OCI-LY7 (cell line): ENCODE results near the gene MYCN. TPM values are rescaled to one million over a fixed set of nuclear protein-coding genes. Genes with fewer than 3 reads are reported as not detected.
"Not testable (repeated sequence)": the region's sequence is repeated elsewhere in the genome, so short reads cannot be mapped to it uniquely, and the experiment has no call there.

Experiments used
- BruUV-seq: library from RNA; stranded (reverse); fragments of 400-500 nt; replicated peaks from 2 replicates; lab custom pipeline; 2021; lab: Mats Ljungman, UMichigan
- CTCF ChIA-PET: fragments of 300-600 bp; sonication (Branson Sonifier 250); formaldehyde crosslinking; loops from one replicate; lab custom pipeline; 2022; ENCODE audit warnings: antibody characterized with exemption; ENCODE audit not compliant: unreplicated experiment; lab: Charles Lee
- POLR2A ChIA-PET: fragments of 300-600 bp; sonication (Branson Sonifier 250); formaldehyde crosslinking; loops from one replicate; lab custom pipeline; 2022; ENCODE audit warnings: antibody characterized with exemption; lab: Charles Lee
- DNase-seq: peaks from one replicate; pipeline ENCODE4 v3.0.0-alpha.2; 2015; ENCODE audit warnings: low spot score
- H2AFZ ChIP-seq: fragments of 200-600 bp; sonication (generic), shearing (Covaris generic); 2 replicates; pipeline ENCODE4 v1.6.1; 2014; ENCODE audit warnings: mild to moderate bottlenecking, antibody characterized with exemption, low read length, moderate library complexity
- H3K27ac ChIP-seq: fragments of 200-600 bp; sonication (generic); 2 replicates; pipeline ENCODE4 v1.5.1; 2014; ENCODE audit warnings: mixed run types, low read depth, mild to moderate bottlenecking, moderate library complexity, low read length, inconsistent platforms; ENCODE audit not compliant: poor library complexity, severe bottlenecking
- H3K36me3 ChIP-seq: fragments of 200-600 bp; sonication (generic); 2 replicates; pipeline ENCODE4 v1.6.1; 2014; ENCODE audit warnings: mild to moderate bottlenecking, antibody characterized with exemption, low read length, moderate library complexity, mixed read lengths; ENCODE audit not compliant: insufficient read depth
- H3K4me1 ChIP-seq: fragments of 200-600 bp; sonication (generic); 2 replicates; pipeline ENCODE4 v1.5.1; 2014; ENCODE audit warnings: mild to moderate bottlenecking, low read length; ENCODE audit not compliant: insufficient read depth, poor library complexity, severe bottlenecking
- H3K4me2 ChIP-seq: fragments of 200-600 bp; sonication (generic); 2 replicates; pipeline ENCODE4 v1.6.1; 2014; ENCODE audit warnings: mild to moderate bottlenecking, low read length
- H3K4me3 ChIP-seq: fragments of 200-600 bp; sonication (generic); 2 replicates; pipeline ENCODE4 v1.5.1; 2014; ENCODE audit warnings: mild to moderate bottlenecking, low read depth, low read length; ENCODE audit not compliant: poor library complexity, severe bottlenecking
- H3K79me2 ChIP-seq: fragments of 200-600 bp; sonication (generic); 2 replicates; pipeline ENCODE4 v1.6.1; 2016; ENCODE audit warnings: low read depth, mild to moderate bottlenecking, low read length, moderate library complexity, mixed read lengths; ENCODE audit not compliant: insufficient read depth
- H3K9me2 ChIP-seq: fragments of 200-600 bp; sonication (generic); 2 replicates; pipeline ENCODE4 v1.6.1; 2016; ENCODE audit warnings: mild to moderate bottlenecking, low read length, mixed read lengths; ENCODE audit not compliant: insufficient read depth
- H3K9me3 ChIP-seq: fragments of 200-600 bp; sonication (generic); 2 replicates; pipeline ENCODE4 v1.6.1; 2014; ENCODE audit warnings: mild to moderate bottlenecking, mixed run types, low read length, mixed read lengths
- H4K20me1 ChIP-seq: fragments of 200-600 bp; sonication (generic); 2 replicates; pipeline ENCODE4 v1.6.1; 2014; ENCODE audit warnings: mild to moderate bottlenecking, antibody characterized with exemption, low read length, moderate library complexity, mixed read lengths; ENCODE audit not compliant: insufficient read depth
- CTCF ChIP-seq: fragments of 200-600 bp; sonication (generic); conservative IDR thresholded peaks from 2 replicates; pipeline ENCODE4 v1.5.1; 2014; ENCODE audit warnings: mild to moderate bottlenecking, antibody characterized with exemption, low read length, moderate library complexity, mixed read lengths
- EZH2phosphoT487 ChIP-seq: fragments of 200-600 bp; sonication (generic); IDR thresholded peaks from 2 replicates; pipeline ENCODE4 v1.6.1; 2018; ENCODE audit warnings: low read depth, borderline replicate concordance, mild to moderate bottlenecking, mixed run types, antibody characterized with exemption, low read length, moderate library complexity, mixed read lengths
- intact Hi-C: fragments of 100-400 bp; cut with micrococcal nuclease; formaldehyde crosslinking; loops from one replicate; pipeline ENCODE4 v1.10.0; 2022; ENCODE audit not compliant: unreplicated experiment
- total RNA-seq, 2 experiments: library from RNA; depleted of rRNA in 1 of 2; stranded (reverse); fragments of >200 nt in 1 of 2; shearing (Covaris generic) in 1 of 2; gene quantifications; 2 replicates each; pipeline ENCODE4 v1.2.3, GENCODE V29; 2014 to 2022

MYCN gene
- total RNA-seq, 2 experiments from 2014 or later = not detected

GRCh38 chr2:15901095-15901807 lies 39.1 kb upstream of the MYCN start:
- Histone ChIP-seq H3K4me3 (no peak overlapping the region), H2AFZ (no peak overlapping the region), H4K20me1 (no peaks in the 10 kb centered on the region), H3K79me2 (no peaks in the 10 kb centered on the region), H3K36me3 (no peaks in the 10 kb centered on the region), H3K9me2 (no peaks in the 10 kb centered on the region), H3K4me2 (no peak overlapping the region), H3K9me3 (0 out of 2 replicates have a peak, but pooled peaks cover 4% of the 10 kb centered on the region), H3K4me1 (no peaks in the 10 kb centered on the region), H3K27ac (no peak overlapping the region)
- ChIA-PET POLR2A (interaction anchor here (0.6 kb wide), 1 partner anchor 17 kb away, joined by 3 read pairs; no protein-coding TSS in a partner anchor), CTCF (no interaction called here)
- no peak for DNase-seq
- TF ChIP-seq CTCF (no peak), EZH2phosphoT487 (no peak)
- intact Hi-C loops = no loop called here
- BruUV-seq = no TSS peak

GRCh38 chr2:15901808-15902130 lies 38.6 kb upstream of the MYCN start:
- intact Hi-C loops = no loop called here
- BruUV-seq = no TSS peak
- CTCF ChIA-PET = no interaction called here

GRCh38 chr2:15903910-15904309 lies 36.4 kb upstream of the MYCN start:
- H3K36me3 ChIP-seq, POLR2A ChIA-PET, intact Hi-C loops, H3K9me3 ChIP-seq, H3K4me1 ChIP-seq, H3K79me2 ChIP-seq, H3K4me3 ChIP-seq, BruUV-seq, H3K9me2 ChIP-seq, DNase-seq, H3K4me2 ChIP-seq, H2AFZ ChIP-seq, CTCF ChIA-PET, H3K27ac ChIP-seq, H4K20me1 ChIP-seq: not testable (repeated sequence)

More at GRCh38 chr2:15901808-15902130, 38.6 kb upstream of the MYCN start:
- POLR2A ChIA-PET = interaction anchor here (0.6 kb wide), 1 partner anchor 18 kb away, joined by 3 read pairs; no protein-coding TSS in a partner anchor
- DNase-seq = no peak
- H3K4me2 ChIP-seq = no peak overlapping the region
- no peak overlapping the region for H2AFZ ChIP-seq
- H3K36me3 ChIP-seq = no peaks in the 10 kb centered on the region
- 0 out of 2 replicates have a peak, but pooled peaks cover 4% of the 10 kb centered on the region for H3K9me3 ChIP-seq
- H3K4me1 ChIP-seq = no peaks in the 10 kb centered on the region
- TF ChIP-seq CTCF = no peak
- TF ChIP-seq EZH2phosphoT487 = no peak
- H3K4me3 ChIP-seq = no peak overlapping the region
- no peaks in the 10 kb centered on the region for H3K9me2 ChIP-seq
- no peak overlapping the region for H3K27ac ChIP-seq
- no peaks in the 10 kb centered on the region for H4K20me1 ChIP-seq
- H3K79me2 ChIP-seq = no peaks in the 10 kb centered on the region
